Astrocyte of the hippocampus (primary cell): ENCODE measurements around the gene SH2D2A.
"Not testable (repeated sequence)": the region's sequence is repeated elsewhere in the genome, so short reads cannot be mapped to it uniquely, and the experiment has no call there.

Experiments used
- DNase-seq: peaks from one replicate; pipeline ENCODE4 v3.0.0; 2011; ENCODE audit warnings: low read depth, low spot score

SH2D2A gene

DNA sequence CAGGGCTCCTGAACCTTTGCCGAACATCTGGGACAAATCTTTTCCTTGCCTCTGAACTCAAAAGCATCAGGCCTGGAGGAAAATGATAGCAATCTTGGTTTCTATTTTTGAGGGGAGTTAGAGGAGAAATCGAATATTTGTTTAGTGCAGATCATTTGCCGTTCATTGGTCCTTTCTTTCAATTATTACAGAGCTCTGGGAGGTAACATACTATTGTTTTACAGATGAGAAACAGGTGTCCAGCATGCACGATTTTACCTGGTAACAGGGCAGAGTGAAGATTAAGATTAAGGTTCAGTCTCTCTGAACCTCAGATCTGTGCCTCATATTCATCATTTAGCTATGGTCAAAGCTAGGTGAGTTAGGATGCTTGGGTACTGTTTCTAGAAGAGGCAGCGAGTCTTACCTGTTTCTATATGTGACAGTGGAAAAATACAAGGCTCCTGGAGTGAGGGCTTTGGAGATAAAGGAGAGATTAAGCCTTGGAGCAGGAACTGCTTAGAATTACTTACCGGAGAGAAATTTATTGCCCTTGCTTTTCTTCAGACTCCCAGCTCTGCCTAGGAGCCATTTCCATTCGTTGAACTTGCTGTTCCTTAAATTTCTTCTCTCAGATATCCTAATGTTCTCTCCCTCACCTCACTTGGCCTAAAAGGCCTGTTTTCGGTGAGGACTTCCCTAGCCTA is 47.9 kb downstream of the SH2D2A start:
- DNase-seq = no peak

- peak; percentile 18 for DNase-seq
These were observed 48.6 kb downstream of the SH2D2A start for GRCh38 chr1:156767879-156768604.

- DNase-seq = peak; percentile 100
These were observed 49.4 kb downstream of the SH2D2A start, which contains the start of gene PRCC for GRCh38 chr1:156767101-156767878. Gene PRCC (plus strand): TSS chr1:156767535. CDS start chr1:156767772, 237 bp downstream.

DNA sequence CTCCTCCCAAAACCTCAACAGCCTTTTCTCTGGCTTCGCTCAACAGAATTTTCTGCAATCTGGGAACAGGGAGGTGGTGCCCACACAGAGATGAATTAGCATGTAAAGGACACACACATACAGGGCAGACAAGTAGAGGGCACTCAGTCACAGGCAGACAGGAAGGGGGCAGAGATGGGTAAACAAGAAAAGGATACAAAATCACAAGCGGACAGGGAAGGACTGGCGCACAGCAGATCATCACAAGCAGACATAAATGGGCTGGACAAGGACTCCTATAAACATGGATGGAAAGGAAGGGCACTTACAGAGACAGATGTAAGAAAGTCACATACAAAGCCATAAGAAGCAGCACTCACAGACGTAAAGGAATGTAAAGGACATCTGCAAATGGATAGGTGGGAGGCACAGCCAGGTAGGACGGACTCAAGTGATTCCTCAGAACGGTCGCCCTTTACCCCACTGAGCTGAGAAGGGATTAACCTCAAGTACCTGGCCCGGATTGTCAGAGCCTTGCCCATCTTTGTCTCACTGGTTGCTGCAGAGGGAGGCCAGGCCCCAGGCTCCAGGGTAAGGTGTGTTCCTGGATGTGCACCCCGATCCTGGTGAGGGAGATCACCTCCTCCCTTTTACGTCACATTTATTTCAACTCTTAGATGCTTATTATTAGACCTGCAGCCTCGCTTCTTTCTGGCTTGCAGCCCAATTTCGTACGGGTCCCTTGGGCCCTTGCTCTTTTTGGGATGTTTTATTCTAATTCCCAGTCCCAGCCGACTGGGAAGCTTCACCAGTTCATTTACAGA is 50.1 kb downstream of the SH2D2A start:
- DNase-seq = peak; percentile 25

DNA sequence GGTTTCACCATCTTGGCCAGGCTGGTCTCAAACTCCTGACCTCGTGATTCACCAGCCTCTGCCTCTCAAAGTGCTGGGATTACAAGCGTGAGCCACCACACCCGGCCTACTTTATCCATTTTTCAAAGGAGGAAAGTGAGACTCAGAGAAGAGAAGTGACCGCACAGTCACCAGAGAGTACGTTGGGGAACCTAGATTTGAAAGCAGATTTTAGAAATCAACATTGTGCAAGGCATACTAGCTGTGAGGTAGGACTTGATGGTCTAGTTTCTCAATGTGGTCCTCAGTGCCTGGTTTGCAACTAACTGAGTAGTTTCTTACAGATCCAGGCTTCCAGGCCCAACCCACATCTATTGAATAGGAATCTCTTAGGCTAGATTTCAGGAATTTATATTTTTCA is 51.0 kb downstream of the SH2D2A start:
- no peak for DNase-seq

GRCh38 chr1:156765136-156765535 is 51.5 kb downstream of the SH2D2A start:
- DNase-seq = not testable (repeated sequence)

DNA sequence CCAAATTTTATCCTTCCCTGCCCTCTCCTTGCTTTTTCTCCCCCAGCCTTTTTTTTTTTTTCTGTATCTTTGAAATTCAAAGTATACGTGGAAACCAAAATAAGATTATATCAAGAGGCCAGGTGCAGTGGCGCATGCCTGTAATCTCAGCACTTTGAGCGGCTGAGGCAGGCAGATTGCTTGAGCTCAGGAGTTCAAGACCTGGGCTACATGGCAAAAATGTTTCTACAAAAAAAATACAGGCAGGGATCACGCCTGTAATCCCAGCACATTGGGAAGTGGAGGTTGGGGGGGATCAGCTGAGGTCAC is 55.9 kb downstream of the SH2D2A start:
- DNase-seq = no peak

GRCh38 chr1:156760092-156760795 is 56.4 kb downstream of the SH2D2A start:
- no peak for DNase-seq

DNA sequence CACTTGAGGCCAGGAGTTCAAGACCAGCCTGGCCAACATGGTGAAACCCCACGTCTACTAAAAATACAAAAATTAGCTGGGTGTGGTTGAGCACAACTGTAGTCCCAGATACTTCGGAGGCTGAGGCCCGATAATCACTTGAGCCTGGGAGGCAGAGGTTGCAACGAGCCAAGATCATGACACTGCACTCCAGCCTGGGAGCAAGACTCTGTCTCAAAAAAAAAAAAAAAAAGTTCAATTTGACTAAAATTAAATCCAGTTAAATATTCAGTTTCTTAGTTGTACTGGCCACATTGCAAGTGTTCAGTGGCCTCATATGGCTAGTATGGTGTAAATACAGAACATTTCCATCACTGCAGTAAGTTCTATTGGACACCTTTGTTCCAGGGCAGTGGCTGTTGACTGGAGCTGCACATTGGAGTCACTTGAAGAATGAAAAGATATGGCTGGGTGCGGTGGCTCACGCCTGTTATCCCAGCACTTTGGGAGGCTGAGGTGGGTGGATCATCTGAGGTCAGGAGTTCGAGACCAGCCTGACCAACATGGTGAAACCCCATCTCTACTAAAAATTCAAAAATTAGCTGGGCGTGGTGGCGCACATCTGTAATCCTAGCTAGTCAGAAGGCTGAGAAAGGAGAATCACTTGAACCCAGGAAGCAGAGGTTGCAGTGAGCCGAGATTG is 58.9 kb downstream of the SH2D2A start:
- not testable (repeated sequence) for DNase-seq

GRCh38 chr1:156756355-156756754 is 60.3 kb downstream of the SH2D2A start:
- no peak for DNase-seq
